Ammon's horn (tissue), 1 donor: Measurements from ENCODE around the gene TXNL4A.
A peak's percentile ranks its signal among the peaks of the same experiment; 100 is the strongest.

Experiments used
- DNase-seq: peaks from one replicate; pipeline ENCODE4 v3.0.0-alpha.2; 2016; ENCODE audit warnings: low spot score

Gene TXNL4A

DNA sequence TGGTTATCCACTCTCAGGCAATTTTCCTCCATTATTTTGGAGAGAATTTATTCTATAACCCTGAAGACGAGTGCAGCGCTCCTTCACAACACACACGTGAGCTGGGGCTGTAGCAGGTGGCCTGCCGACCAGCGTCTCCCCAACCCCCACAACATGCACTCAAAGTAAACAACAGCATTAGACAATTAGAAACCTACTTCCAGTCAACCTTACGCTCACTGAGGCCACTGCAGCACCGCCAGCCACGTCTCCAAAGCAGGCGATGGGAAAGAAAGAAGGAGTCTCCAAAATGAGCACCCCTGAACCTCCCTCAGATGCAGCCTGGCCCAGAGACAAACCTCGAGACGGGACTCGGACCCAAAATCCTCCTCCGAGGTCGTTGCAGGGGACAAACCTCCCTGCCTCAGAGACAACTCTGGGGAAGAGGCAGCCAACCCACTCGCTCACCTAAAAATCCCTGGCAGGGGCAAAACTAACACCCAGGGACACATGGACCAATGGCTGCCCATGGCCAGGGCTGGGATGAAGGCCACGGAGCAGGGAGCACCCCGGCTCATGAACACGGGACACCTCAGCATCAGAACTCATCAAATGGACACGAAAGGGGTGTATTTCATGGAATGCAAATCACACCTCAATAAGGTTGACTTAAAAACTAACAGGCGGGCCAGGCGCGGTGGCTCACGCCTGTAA, 39.5 kb downstream of the TXNL4A start:
- no peak for DNase-seq

DNA sequence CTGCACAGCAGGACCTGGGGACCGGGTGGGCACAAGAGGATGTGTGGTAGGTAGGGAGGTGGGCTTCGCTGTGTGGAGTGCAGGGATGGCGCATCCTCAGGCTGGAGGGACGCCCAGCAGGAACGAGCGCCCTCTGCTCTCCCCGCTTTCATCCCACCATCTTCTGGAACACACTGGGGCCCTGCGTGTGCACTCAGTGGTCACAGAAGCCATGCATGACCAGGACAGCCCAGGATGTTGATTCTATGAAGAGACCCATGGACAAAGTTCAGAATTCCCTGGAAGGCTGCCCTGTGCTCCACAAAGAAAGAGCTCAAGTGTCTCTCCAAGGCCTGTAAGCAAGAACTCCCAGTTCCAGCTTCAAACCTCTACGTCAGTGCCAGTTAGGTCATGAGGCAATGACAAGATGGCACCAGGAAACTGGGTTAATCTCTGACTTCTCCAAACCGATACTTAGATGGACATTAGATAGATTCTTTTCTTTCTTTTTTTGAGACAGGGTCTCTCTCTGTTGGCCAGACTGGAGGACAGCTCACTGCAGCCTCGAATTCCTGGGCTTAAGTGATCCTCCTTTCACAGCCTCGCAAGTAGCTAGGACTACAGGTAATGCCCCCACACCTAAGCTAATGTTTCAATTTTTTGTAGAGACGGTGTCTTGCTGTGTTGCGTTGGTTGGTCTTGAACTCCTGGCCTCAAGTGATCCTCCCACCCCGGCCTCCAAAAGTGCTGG, 40.3 kb downstream of the TXNL4A start:
- no peak for DNase-seq

DNA sequence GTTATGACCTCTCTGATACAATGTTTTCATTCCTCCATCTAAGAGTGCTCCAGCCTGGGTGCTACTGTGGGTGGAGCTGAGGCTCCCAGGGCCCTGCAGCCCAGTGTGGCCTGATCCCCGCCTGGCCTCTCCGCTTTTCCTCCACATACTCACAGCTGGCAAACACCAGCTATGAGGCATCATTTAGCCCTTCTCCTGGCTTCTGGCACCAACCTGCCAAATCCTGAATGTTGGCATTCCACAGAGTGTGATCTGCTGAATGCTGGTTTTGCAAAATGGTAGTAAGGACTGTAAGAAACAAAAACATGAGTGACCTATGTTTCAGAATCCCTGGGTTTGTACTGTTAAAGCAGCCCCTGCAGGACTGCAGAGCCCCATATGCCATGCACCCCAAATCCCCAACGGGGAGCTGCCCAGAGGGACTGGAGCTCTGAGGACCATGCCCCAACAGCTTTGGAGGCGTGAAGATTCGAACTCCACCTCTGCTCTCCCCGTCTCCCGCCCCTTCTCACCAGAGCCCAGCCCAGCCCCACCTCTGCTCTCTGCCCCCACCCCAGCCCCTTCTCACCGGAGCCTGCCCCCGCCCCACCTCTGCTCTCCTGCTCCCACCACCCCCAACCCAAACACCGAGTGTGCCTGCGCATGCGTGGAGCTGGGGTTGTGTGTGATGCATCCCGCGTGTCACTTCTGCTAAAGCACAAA, 41.2 kb downstream of the TXNL4A start:
- DNase-seq = no peak

DNA sequence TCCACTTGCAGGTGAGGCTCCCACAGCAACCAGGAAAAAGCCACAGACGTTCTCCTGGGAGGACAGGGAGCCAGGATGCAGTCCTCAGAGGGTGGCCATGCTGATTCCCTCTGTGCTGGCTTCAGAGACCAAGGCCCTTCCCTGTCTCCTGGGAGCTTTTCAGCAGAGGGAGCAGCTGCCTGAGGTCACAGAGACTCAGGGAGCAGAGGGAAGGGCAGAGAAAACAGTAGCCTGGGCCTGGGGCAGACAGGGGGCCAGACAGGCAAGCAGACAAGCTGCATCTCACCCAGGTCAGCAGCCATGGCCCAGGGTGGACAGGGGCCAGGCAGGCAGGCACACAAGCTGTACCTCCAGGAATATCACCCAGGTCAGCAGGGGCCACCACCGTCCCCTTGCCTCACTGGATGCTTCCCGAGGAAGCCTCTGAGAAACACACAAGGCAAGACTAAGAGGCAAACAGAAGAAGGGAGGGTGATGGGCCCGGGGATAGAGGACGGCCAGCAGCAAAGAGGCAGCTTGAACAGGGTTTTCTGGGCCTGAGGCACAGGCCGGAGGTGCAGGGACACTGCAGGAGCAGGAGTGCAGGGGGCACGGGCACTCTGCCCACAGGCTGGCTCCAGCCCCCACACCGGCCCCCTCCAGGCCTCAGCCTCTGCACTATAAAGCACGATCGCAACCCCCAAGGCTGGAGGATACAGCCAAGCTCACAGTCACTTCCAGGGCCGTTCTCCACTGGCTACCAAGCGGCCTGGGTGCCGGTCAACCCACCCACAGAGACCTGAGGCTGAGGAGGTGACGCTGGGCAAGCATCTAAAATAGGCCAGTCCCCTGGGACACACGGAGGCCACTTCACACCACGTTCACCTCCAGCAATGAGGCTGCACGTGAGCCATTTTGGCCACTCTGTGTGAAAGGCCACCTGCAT, 43.0 kb downstream of the TXNL4A start:
- DNase-seq = no peak

DNA sequence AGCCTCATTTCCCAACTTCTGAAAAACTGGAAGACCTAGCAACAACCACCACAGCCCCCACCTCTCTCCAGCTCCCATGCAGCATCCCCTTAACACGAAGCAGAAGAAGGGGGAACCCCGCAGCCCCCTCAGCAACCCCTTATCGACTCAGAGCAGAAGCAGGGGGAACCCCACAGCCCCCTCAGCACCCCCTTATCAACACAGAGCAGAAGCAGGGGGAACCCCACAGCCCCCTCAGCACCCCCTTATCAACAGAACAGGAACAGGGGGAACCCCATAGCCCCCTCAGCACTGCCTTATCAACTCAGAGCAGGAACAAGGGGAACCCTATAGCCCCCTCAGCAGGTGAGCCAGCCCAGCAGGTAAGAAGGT, 43.6 kb downstream of the TXNL4A start:
- no peak for DNase-seq

DNA sequence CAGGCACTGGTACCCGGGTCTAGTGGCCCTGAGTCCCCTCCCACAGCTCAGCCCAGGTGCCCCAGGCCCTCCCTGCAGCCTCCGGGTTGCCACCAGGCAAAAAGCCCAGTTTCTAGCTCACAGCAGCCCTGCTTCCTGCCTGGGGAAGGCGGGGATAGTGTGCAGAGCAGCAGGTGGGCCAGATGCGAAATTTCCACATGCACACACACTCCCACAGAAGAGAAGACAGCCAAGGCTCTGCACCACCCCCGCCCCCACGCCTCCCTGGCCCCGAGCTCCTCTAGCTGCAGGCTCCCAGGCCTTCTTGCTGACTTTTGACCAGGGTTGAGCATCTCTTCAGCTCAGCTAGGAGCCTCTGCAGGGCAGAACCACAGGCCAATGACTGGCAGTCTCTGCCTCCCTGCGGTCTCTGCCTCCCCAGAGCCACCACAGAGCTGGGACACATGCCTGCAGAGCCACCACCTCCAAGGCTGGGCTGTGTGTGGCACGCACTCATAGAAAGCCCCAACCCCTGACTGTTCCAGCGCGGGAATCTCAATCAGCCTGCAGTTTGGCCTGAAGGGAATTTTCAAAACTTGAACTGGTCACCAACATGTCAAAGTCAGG, 44.1 kb downstream of the TXNL4A start:
- DNase-seq = peak; percentile 64

DNA sequence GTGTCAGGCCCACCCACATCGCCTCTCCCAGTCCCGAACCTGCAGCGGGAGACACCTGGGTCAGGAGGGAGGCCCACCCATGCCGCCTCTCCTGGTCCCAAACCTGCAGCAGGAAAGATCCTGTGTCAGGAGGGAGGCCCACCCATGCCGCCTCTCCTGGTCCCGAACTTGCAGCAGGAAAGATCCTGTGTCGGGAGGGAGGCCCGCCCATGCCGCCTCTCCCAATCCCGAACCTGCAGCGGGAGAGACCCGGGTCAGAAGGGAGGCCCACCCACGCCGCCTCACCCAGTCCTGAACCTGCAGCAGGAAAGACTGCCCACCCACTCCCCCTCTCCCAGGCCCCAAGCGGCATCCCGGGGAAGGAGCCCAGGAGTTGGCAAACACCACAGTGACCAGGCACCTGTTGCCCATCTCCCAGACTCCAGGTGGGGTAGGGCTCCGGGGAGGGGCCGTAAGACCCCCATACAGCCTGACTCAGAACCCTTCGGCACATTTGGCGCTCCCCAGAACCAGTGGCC, 44.7 kb downstream of the TXNL4A start:
- DNase-seq = no peak

DNA sequence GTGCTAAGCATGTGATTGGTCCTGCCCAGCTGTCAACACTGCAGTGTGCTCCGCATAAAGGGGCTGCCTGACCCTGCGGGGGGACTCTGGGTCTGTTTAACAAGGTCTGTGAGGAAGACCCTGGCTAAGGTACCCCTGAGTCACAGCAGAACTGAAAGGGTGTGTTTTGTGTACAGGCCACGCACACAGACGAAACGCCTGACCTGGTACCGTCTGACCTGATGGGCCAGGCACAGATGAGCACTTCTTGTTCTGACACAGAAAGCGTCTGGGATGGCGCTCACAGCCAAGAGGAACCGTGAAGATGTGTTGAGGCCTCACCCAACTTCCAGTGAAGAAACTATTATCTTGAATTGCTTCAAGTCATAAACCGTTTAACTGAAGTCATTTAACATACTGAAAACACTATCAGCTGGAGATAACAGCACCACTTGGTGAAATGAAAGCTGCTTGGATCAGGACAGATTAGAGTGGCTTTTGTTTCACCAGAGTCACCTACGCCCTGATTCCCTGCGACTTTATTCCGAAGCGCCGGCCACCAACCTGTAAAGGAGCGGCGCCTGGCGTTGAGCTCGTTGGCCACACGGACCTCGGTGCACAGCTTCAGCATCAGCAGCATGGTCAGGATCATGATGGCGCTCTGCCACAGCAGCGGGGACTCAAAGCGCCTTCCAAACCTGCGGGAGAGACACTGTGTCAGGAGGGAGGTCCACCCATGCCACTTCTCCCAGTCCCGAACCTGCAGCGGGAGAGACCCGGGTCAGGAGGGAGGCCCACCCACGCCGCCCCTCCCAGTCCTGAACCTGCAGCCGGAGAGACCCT, 45.4 kb downstream of the TXNL4A start:
- no peak for DNase-seq

DNA sequence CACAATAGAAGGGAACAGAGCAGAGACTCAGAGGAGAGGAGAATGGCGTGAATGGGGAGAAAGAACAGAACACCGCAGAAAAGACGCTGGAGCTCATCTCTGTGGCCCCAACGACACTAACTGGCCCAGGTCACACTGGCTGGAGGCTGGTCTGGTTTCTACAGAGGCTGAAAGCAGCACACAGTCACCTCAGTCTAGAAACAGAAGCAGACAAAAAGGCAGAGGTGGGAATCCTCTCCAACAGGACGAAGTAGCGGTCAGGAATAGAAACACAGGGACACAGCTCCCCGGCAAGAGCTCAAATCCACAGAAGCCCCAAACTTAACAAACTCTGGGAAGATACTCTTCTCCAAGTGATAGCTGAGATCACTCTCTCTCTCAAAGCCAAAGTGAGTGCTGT, 46.2 kb downstream of the TXNL4A start:
- no peak for DNase-seq

DNA sequence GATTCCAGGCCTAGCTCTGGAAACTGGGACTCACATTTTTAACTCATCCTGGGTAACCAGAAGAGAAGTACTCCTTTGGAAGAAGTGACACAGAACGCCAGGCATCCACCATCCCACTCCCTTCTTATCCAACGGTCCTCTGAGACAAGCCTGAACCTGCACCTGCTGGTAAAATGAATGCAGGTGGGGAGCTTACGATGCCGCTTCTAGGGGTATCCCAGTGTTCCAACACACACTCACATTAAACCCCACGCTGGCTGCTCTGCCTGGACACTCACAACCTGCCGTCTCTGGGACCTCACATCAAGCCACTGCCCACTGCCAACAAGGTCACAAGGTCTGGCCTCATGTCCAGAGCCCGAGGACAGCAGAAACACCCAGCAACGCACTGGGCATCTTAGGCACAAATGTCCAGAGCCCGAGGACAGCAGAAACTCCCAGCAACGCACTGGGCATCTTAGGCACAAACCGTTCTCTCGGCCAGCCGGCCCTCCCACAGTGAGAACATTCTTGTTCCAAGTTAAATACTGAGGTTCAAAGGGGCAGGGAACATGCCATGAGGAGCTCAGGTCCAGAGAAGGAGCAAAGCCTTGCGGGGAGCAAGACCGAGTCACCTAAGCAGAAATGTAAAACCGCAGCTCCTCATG, 46.8 kb downstream of the TXNL4A start:
- DNase-seq = peak; percentile 50

DNA sequence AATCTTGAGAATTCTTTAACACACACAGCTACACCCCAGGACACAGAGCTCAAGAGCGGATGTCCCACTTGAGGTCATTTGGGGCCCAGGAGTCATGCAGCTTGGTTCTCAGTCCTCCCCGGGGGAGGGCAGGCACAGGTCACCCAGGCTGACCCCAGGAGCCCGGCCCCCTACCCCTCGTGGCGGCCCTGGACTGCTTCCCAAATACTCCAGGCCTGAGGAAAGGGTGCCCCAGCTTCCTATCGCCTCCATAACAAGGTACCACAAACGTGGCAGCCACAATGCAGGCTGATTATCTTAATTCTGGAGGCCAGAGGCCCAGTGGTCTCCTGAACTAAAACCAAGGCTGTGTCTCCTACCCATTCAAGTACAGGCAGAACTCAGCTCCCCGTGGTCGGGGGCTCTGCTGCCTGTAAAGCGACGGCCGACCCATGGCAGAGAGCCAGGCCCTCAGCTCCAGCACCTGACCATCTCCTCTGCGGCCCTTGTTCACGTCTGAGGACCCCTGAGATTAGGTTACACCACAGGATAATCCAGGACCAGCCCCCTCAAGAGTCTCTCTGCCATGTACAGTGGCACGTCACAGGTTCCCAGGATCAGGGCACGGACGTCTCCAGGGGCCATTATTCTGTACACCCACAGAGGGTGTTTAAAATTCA, 47.4 kb downstream of the TXNL4A start:
- DNase-seq = no peak

DNA sequence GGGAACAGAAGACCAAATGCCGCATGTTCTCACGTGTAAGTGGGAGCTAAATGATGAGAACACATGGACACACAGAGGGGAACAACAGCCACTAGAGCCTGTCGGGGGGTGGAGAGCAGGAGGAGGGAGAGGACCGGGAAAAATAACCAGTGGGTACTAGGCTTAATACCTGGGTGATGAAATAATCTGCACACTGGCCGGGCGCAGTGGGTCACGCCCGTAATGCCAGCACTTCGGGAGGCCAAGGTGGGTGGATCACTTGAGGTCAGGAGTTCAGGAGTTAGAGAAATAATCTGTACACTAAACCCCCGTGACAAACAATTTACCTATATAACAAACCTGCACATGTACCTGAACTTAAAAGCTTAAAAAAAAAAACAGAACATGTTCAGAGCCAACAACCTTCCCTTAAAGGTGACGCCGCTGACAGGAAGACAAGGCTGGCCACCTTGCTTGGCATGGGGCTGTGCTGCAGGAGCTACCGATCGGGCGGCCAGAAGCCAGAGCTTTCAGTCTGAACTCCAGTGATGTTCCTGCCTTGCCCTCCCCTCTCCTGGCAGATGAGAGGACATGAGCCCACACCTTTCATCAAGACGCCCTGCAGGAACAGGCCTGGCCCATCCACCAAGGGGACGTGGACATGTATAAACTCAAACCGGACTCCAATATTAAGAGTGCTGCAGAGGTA, 48.1 kb downstream of the TXNL4A start:
- DNase-seq = no peak

DNA sequence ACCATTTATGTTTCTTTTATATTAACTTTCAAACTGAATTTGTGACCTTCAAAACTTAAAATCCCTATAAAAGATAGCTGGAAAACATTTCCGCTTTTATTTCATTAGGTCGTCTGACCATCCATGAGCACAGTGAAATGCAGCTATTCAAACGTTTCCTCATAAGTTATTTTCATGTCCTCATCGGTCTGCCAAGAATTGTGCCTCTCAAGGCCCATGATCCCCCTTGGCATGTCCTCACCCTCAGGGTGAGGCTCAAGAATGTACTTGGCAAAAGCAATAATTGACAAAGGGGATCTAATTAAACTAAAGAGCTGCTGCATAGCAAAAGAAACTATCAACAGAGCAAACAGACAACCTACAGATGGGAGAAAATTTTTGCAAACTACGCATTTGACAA, 49.3 kb downstream of the TXNL4A start:
- DNase-seq = no peak

DNA sequence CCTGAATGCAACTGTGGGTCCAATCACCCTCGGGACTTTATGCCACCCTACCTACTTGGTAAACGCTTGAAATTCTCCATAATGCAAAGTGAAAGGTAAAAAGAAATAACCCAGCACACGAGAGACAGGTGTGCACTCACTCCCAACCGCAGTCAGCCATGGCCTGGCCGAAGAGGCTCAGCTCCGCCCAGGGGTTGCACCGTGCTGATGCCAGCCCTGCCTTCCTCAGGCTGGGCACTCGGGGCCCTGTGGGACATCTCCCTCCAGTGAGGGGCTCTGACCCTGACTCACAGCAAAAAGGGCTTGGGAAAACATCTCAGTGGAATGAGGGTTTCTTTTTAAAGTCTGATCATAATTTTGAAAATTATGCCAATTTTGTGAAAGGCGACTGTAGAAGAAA, 50.2 kb downstream of the TXNL4A start:
- no peak for DNase-seq

DNA sequence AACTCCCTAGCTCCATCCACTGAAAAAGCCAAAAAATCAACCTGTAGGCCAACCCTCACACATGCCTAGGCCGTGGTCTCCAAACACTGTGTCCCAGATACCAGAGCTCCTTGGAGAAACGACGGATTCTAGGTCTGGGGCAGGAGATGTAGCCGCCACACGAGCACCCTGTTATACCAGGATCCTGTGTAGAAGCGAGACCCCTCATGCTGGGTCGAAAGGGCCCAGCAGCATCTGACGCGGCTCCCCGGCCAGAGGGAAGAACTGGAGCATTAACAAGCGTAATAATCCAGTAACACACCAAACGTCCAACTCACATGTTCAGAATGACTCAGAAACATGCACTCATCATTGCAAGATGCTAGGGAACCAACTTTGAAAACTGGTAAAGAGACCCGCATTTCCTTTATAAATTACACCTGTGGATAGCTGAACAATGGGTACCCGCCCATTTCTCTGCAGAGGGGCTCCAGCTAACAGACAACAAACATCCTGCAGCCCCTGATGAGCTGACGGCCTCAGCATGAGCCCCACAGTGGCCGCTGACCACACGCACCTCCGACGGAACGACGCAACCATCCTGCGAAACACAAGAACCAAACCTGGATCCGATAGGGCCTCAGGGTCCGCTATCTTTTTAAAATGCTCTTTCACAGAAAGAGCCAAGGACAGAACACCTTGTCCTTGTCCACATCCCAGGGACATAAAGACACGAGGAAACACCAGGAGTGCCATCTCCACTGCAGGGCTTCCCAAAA, 51.1 kb downstream of the TXNL4A start:
- no peak for DNase-seq

DNA sequence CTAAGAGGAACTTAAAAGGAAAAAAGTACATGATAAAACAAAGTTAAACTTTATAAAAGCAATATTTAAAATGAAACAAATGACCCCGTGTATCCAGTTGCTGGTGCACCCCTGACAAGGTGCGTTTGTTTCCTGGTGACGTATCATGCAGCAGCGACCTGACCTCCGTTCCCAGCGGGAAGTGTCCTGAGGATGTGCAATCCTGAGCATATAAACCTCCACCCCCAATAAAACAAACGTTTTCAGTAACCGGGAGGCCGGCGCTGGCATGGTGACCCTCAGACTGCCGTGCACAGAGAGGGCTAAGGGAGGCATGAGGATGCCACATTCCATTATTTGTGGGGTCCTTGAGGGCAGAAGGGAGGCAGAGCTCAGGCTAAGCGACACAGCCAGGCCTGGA, 51.7 kb downstream of the TXNL4A start:
- no peak for DNase-seq

DNA sequence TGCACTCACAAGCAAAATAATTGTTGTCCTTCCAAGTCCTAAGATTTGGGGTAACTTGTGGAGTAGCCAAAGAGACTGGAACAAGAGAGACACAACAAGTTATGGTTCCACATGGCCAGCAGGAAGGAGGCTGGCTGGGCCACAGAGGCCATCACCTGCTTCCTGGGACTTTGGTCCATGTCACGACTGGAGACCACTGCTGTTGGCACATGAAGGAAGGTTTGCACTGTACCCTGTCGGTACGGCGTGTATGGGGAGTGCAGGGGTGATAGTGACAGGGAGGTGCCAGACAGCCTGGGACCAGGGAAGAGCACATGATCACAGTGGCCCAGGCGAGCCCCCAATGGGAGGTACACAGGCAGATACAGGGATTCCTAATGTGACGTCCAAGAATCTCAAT, 52.4 kb downstream of the TXNL4A start:
- no peak for DNase-seq

DNA sequence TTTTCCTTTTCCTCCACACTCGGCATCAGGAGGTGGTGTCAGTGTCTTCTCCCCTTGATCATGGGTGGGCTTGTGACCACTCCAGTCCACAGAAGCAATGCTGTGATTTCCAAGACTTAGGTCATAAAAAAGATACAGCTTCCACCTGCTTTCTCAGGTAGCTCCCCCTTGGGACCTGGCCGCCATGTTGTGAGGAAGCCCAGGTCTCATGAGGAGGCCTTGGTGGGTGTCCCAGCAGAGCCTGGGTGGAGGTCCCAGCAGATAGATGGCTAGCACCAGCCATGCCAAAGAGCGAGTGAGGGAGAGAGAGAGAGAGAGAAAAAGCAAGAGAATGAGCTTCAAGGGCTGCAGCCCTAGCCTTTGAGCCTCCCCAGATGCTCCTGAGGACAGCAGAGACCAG, 52.9 kb downstream of the TXNL4A start:
- DNase-seq = no peak
